Progenitor cell of endocrine pancreas (in vitro differentiated cells): ENCODE results near the gene LCN15. TPM values are rescaled to one million over a fixed set of nuclear protein-coding genes. Genes with fewer than 3 reads are reported as not detected.

Experiments used
- DNase-seq: peaks from one replicate; pipeline ENCODE4 v3.0.0; 2021; ENCODE audit warnings: low spot score; ENCODE audit not compliant: unreplicated experiment
- H3K27ac Mint-ChIP-seq: 2 replicates; pipeline ENCODE4 v1.8.0; 2021; ENCODE audit warnings: mild to moderate bottlenecking, moderate library complexity, mixed read lengths
- H3K27me3 Mint-ChIP-seq: 2 replicates; pipeline ENCODE4 v1.8.0; 2021; ENCODE audit warnings: mixed read lengths
- H3K36me3 Mint-ChIP-seq: 2 replicates; pipeline ENCODE4 v1.8.0; 2022; ENCODE audit warnings: mixed read lengths; ENCODE audit not compliant: insufficient read depth
- H3K4me1 Mint-ChIP-seq: 2 replicates; pipeline ENCODE4 v1.8.0; 2021; ENCODE audit warnings: low read depth, mixed read lengths
- H3K4me3 Mint-ChIP-seq: 2 replicates; pipeline ENCODE4 v1.8.0; 2021; ENCODE audit warnings: low read depth, mild to moderate bottlenecking, moderate library complexity, mixed read lengths
- H3K9me3 Mint-ChIP-seq: 2 replicates; pipeline ENCODE4 v1.8.0; 2021; ENCODE audit warnings: low read depth, mixed read lengths
- CTCF ChIP-seq: fragments of 200-600 bp; sonication (generic); IDR thresholded peaks from one replicate; pipeline ENCODE4 v1.5.0; 2021; ENCODE audit warnings: antibody characterized with exemption, mild to moderate bottlenecking; ENCODE audit not compliant: unreplicated experiment
- total RNA-seq: library from RNA; stranded (reverse); gene quantifications from 2 replicates; pipeline ENCODE4 v1.2.1, GENCODE V29; 2021

Gene LCN15
- total RNA-seq, 1 donor from 2014 or later: not detected

- TF ChIP-seq CTCF: no peak
- H3K4me1 Mint-ChIP-seq: no peaks in the 10 kb centered on the region
- DNase-seq: no peak
- no peaks in the 10 kb centered on the region for H3K9me3 Mint-ChIP-seq
- peaks cover 18% of the 10 kb centered on the region for H3K27me3 Mint-ChIP-seq
- H3K4me3 Mint-ChIP-seq: no peak overlapping the region
- no peaks in the 10 kb centered on the region for H3K36me3 Mint-ChIP-seq
- H3K27ac Mint-ChIP-seq: no peak overlapping the region
These were observed 23.1 kb downstream of the LCN15 start for GRCh38 chr9:136740971-136741882.

GRCh38 chr9:136740491-136740890 lies 23.8 kb downstream of the LCN15 start:
- no peaks in the 10 kb centered on the region for H3K9me3 Mint-ChIP-seq
- H3K4me1 Mint-ChIP-seq: no peaks in the 10 kb centered on the region
- no peak for TF ChIP-seq CTCF
- H3K36me3 Mint-ChIP-seq: no peaks in the 10 kb centered on the region
- H3K27me3 Mint-ChIP-seq: peaks cover 18% of the 10 kb centered on the region
- no peak overlapping the region for H3K27ac Mint-ChIP-seq
- no peak overlapping the region for H3K4me3 Mint-ChIP-seq
- no peak for DNase-seq

- Mint-ChIP-seq H3K27ac (no peak overlapping the region), H3K36me3 (no peaks in the 10 kb centered on the region), H3K4me1 (no peaks in the 10 kb centered on the region), H3K27me3 (peaks cover 18% of the 10 kb centered on the region), H3K9me3 (no peaks in the 10 kb centered on the region), H3K4me3 (no peak overlapping the region)
- no peak for DNase-seq
- no peak for TF ChIP-seq CTCF
These were observed 24.2 kb downstream of the LCN15 start for GRCh38 chr9:136740069-136740468.

GRCh38 chr9:136739509-136739908 lies 24.8 kb downstream of the LCN15 start:
- peaks cover 18% of the 10 kb centered on the region for H3K27me3 Mint-ChIP-seq
- no peaks in the 10 kb centered on the region for H3K36me3 Mint-ChIP-seq
- no peak for TF ChIP-seq CTCF
- H3K9me3 Mint-ChIP-seq: no peaks in the 10 kb centered on the region
- H3K4me3 Mint-ChIP-seq: no peak overlapping the region
- H3K4me1 Mint-ChIP-seq: no peaks in the 10 kb centered on the region
- no peak overlapping the region for H3K27ac Mint-ChIP-seq
- no peak for DNase-seq

- H3K4me3 Mint-ChIP-seq: no peak overlapping the region
- H3K9me3 Mint-ChIP-seq: no peaks in the 10 kb centered on the region
- DNase-seq: no peak
- H3K4me1 Mint-ChIP-seq: no peaks in the 10 kb centered on the region
- no peaks in the 10 kb centered on the region for H3K36me3 Mint-ChIP-seq
- no peak overlapping the region for H3K27ac Mint-ChIP-seq
- TF ChIP-seq CTCF: no peak
- H3K27me3 Mint-ChIP-seq: peaks cover 18% of the 10 kb centered on the region
These were observed 25.4 kb downstream of the LCN15 start for GRCh38 chr9:136738960-136739359.
